NT2/D1 (cell line): Measurements from ENCODE around the gene PRKG1.
"Not testable (repeated sequence)": the region's sequence is repeated elsewhere in the genome, so short reads cannot be mapped to it uniquely, and the experiment has no call there.

Experiments used
- DNase-seq: peaks from one replicate; pipeline ENCODE4 v3.0.0-alpha.2; 2011; ENCODE audit warnings: low read depth, low spot score
- H3K27me3 ChIP-seq: 2 replicates; pipeline ENCODE4 v1.6.0; 2011; ENCODE audit warnings: mild to moderate bottlenecking; ENCODE audit not compliant: insufficient read length, insufficient read depth
- H3K36me3 ChIP-seq: 2 replicates; pipeline ENCODE4 v1.6.1; 2011; ENCODE audit warnings: mild to moderate bottlenecking, low read length, mixed read lengths; ENCODE audit not compliant: insufficient read depth, insufficient read length
- H3K4me1 ChIP-seq: 2 replicates; pipeline ENCODE4 v1.5.1; 2011; ENCODE audit not compliant: insufficient read depth, insufficient read length
- H3K4me3 ChIP-seq: 2 replicates; pipeline ENCODE4 v1.5.1; 2011; ENCODE audit warnings: low read depth; ENCODE audit not compliant: insufficient read length
- H3K9ac ChIP-seq: 2 replicates; pipeline ENCODE4 v1.6.0; 2011; ENCODE audit warnings: low read depth; ENCODE audit not compliant: insufficient read length
- H3K9me3 ChIP-seq: 2 replicates; pipeline ENCODE4 v1.5.1; 2011; ENCODE audit warnings: mild to moderate bottlenecking, low read length; ENCODE audit not compliant: insufficient read depth
- SUZ12 ChIP-seq: IDR thresholded peaks from 2 replicates; pipeline ENCODE4 v1.6.1; 2011; ENCODE audit not compliant: insufficient read length, insufficient read depth; ENCODE audit errors: extremely low read depth
- YY1 ChIP-seq: IDR thresholded peaks from 2 replicates; pipeline ENCODE4 v1.6.1; 2011; ENCODE audit not compliant: insufficient read length, insufficient read depth
- ZNF274 ChIP-seq: IDR thresholded peaks from 2 replicates; pipeline ENCODE4 v1.6.1; 2011; ENCODE audit warnings: mild to moderate bottlenecking, low read depth, low read length

PRKG1 gene

GRCh38 chr10:51389415-51390321, 315.4 kb downstream of the PRKG1 start:
- Histone ChIP-seq H3K9me3 (no peaks in the 10 kb centered on the region), H3K36me3 (no peaks in the 10 kb centered on the region), H3K4me1 (no peaks in the 10 kb centered on the region), H3K4me3 (no peak overlapping the region), H3K27me3 (no peaks in the 10 kb centered on the region), H3K9ac (no peak overlapping the region)
- DNase-seq, result peak; percentile 20
- TF ChIP-seq YY1 (no peak), ZNF274 (no peak)

GRCh38 chr10:51393006-51393405, 318.7 kb downstream of the PRKG1 start:
- H3K9ac ChIP-seq, H3K36me3 ChIP-seq, H3K9me3 ChIP-seq, H3K4me3 ChIP-seq, H3K27me3 ChIP-seq, H3K4me1 ChIP-seq, DNase-seq: not testable (repeated sequence)

GRCh38 chr10:51394039-51394438, 319.8 kb downstream of the PRKG1 start:
- H3K27me3 ChIP-seq, result no peaks in the 10 kb centered on the region
- no peak overlapping the region for H3K9ac ChIP-seq
- TF ChIP-seq YY1 (no peak), SUZ12 (no peak), ZNF274 (no peak)
- no peaks in the 10 kb centered on the region for H3K36me3 ChIP-seq
- H3K4me1 ChIP-seq, result no peaks in the 10 kb centered on the region
- H3K4me3 ChIP-seq, result no peak overlapping the region
- no peak for DNase-seq
- no peaks in the 10 kb centered on the region for H3K9me3 ChIP-seq

GRCh38 chr10:51397244-51397643, 323.0 kb downstream of the PRKG1 start:
- Histone ChIP-seq H3K27me3 (no peaks in the 10 kb centered on the region), H3K4me1 (no peaks in the 10 kb centered on the region), H3K36me3 (no peaks in the 10 kb centered on the region), H3K9ac (no peak overlapping the region), H3K9me3 (no peaks in the 10 kb centered on the region), H3K4me3 (no peak overlapping the region)
- no peak for DNase-seq
- TF ChIP-seq SUZ12 (no peak), YY1 (no peak), ZNF274 (no peak)

- no peaks in the 10 kb centered on the region for H3K27me3 ChIP-seq
- H3K36me3 ChIP-seq, result no peaks in the 10 kb centered on the region
- no peak for TF ChIP-seq ZNF274
- no peak for TF ChIP-seq SUZ12
- no peak for TF ChIP-seq YY1
- no peak for DNase-seq
- no peaks in the 10 kb centered on the region for H3K9me3 ChIP-seq
- no peaks in the 10 kb centered on the region for H3K4me1 ChIP-seq
- H3K4me3 ChIP-seq, result no peak overlapping the region
- H3K9ac ChIP-seq, result no peak overlapping the region
These were observed 323.4 kb downstream of the PRKG1 start for GRCh38 chr10:51397695-51398094.

- TF ChIP-seq SUZ12, result no peak
- Histone ChIP-seq H3K9ac (no peak overlapping the region), H3K27me3 (no peaks in the 10 kb centered on the region), H3K4me1 (no peaks in the 10 kb centered on the region), H3K36me3 (no peaks in the 10 kb centered on the region), H3K4me3 (no peak overlapping the region), H3K9me3 (no peaks in the 10 kb centered on the region)
- no peak for DNase-seq
These were observed 325.6 kb downstream of the PRKG1 start for GRCh38 chr10:51399840-51400239.

- Histone ChIP-seq H3K27me3 (no peaks in the 10 kb centered on the region), H3K4me1 (no peaks in the 10 kb centered on the region)
- no peak for TF ChIP-seq ZNF274
- no peak for TF ChIP-seq YY1
These were observed 326.3 kb downstream of the PRKG1 start for GRCh38 chr10:51400392-51401096.

More at GRCh38 chr10:51400392-51401096, 326.3 kb downstream of the PRKG1 start:
- Histone ChIP-seq H3K9me3 (no peaks in the 10 kb centered on the region), H3K4me3 (no peak overlapping the region), H3K9ac (no peak overlapping the region), H3K36me3 (no peaks in the 10 kb centered on the region)
- DNase-seq, result no peak
